ENCODE measurements around the gene SUPT20HL1.

DNA sequence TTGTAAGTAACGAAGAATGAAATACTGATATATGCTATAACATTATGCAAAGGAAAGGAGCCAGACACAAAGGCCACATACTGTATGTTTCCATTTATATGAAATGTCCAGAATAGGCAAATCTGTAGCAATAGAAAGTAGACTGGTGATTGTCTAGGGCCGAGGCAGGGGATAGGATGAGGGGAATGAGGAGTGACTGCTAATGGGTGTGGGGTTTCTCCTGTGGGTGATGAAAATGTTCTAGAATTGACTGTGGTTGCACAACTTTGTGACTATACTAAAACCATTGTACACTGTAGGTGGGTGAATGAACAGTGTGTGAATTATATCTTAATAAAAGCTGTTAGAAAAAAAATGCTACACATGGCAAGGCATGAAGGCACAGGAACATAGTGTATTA lies 19.9 kb upstream of the SUPT20HL1 start:
- TF ChIP-seq SP1 (IDR thresholded peaks at IDR 0.05) (no peak), ARNT (IDR thresholded peaks at IDR 0.05) (no peak), L3MBTL2 (conservative IDR thresholded peaks at IDR 0.05) (no peak), ZNF384 (IDR thresholded peaks at IDR 0.05) (no peak)
- TF ChIP-seq, protein P1, sequence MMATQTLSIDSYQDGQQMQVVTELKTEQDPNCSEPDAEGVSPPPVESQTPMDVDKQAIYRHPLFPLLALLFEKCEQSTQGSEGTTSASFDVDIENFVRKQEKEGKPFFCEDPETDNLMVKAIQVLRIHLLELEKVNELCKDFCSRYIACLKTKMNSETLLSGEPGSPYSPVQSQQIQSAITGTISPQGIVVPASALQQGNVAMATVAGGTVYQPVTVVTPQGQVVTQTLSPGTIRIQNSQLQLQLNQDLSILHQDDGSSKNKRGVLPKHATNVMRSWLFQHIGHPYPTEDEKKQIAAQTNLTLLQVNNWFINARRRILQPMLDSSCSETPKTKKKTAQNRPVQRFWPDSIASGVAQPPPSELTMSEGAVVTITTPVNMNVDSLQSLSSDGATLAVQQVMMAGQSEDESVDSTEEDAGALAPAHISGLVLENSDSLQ (IDR thresholded peaks at IDR 0.05) = no peak
